Calu3 (cell line): ENCODE results near the gene SCG5. TPM values are rescaled to one million over a fixed set of nuclear protein-coding genes. Genes with fewer than 3 reads are reported as not detected.

Experiments used
- BruUV-seq: library from RNA; stranded (reverse); fragments of 400-500 nt; replicated peaks from 2 replicates; lab custom pipeline; 2021; lab: Mats Ljungman, UMichigan
- CTCF ChIA-PET: fragments of 300-600 bp; sonication (Branson Sonifier 250); formaldehyde crosslinking; loops from one replicate; lab custom pipeline; 2022; ENCODE audit warnings: antibody characterized with exemption; lab: Charles Lee
- DNase-seq: peaks from one replicate; pipeline ENCODE4 v3.0.0; 2022
- H3K27ac Mint-ChIP-seq: one replicate; pipeline ENCODE4 v1.8.0; 2022; ENCODE audit warnings: mixed read lengths; ENCODE audit not compliant: unreplicated experiment
- H3K27me3 Mint-ChIP-seq: one replicate; pipeline ENCODE4 v1.8.0; 2022; ENCODE audit warnings: mixed read lengths; ENCODE audit not compliant: unreplicated experiment
- H3K36me3 Mint-ChIP-seq: one replicate; pipeline ENCODE4 v1.8.0; 2022; ENCODE audit warnings: mild to moderate bottlenecking, moderate library complexity, mixed read lengths; ENCODE audit not compliant: insufficient read depth, unreplicated experiment
- H3K4me1 Mint-ChIP-seq: one replicate; pipeline ENCODE4 v1.8.0; 2022; ENCODE audit warnings: mild to moderate bottlenecking, low read depth, mixed read lengths; ENCODE audit not compliant: unreplicated experiment
- H3K4me3 Mint-ChIP-seq: one replicate; pipeline ENCODE4 v1.8.0; 2022; ENCODE audit warnings: mild to moderate bottlenecking, low read depth, moderate library complexity, mixed read lengths; ENCODE audit not compliant: unreplicated experiment
- H3K9me3 Mint-ChIP-seq: one replicate; pipeline ENCODE4 v1.8.0; 2022; ENCODE audit warnings: low read depth, mixed read lengths; ENCODE audit not compliant: unreplicated experiment
- CTCF ChIP-seq: fragments of 200-600 bp; IDR thresholded peaks from one replicate; pipeline ENCODE4 v1.8.0; 2022; ENCODE audit warnings: antibody characterized with exemption; ENCODE audit not compliant: unreplicated experiment
- intact Hi-C: fragments of 100-400 bp; cut with micrococcal nuclease; formaldehyde crosslinking; loops from one replicate; pipeline ENCODE4 v1.10.0; 2022; ENCODE audit not compliant: unreplicated experiment
- total RNA-seq: library from RNA; stranded (reverse); gene quantifications from 2 replicates; pipeline ENCODE4 v1.2.3, GENCODE V29; 2022

The SCG5 gene
- total RNA-seq, 1 experiment from 2014 or later: not detected

DNA sequence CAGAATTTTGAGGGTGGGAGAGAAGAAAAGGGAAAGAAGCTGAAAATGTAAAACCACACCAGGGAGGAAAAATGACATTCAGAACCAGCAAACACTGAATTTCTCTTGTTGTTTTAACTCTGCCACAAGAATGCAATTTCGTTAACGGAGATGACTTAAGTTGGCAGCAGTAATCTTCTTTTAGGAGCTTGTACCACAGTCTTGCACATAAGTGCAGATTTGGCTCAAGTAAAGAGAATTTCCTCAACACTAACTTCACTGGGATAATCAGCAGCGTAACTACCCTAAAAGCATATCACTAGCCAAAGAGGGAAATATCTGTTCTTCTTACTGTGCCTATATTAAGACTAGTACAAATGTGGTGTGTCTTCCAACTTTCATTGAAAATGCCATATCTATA lies 91.8 kb downstream of the SCG5 start:
- CTCF ChIA-PET: no interaction called here
- intact Hi-C loops: no loop called here
- H3K27me3 Mint-ChIP-seq: no peaks in the 10 kb centered on the region
- DNase-seq: no peak
- H3K4me1 Mint-ChIP-seq: peaks cover 15% of the 10 kb centered on the region
- H3K9me3 Mint-ChIP-seq: no peaks in the 10 kb centered on the region
- H3K36me3 Mint-ChIP-seq: no peaks in the 10 kb centered on the region
- TF ChIP-seq CTCF: no peak
- no peak overlapping the region for H3K4me3 Mint-ChIP-seq
- no peak overlapping the region for H3K27ac Mint-ChIP-seq
- no TSS peak for BruUV-seq

DNA sequence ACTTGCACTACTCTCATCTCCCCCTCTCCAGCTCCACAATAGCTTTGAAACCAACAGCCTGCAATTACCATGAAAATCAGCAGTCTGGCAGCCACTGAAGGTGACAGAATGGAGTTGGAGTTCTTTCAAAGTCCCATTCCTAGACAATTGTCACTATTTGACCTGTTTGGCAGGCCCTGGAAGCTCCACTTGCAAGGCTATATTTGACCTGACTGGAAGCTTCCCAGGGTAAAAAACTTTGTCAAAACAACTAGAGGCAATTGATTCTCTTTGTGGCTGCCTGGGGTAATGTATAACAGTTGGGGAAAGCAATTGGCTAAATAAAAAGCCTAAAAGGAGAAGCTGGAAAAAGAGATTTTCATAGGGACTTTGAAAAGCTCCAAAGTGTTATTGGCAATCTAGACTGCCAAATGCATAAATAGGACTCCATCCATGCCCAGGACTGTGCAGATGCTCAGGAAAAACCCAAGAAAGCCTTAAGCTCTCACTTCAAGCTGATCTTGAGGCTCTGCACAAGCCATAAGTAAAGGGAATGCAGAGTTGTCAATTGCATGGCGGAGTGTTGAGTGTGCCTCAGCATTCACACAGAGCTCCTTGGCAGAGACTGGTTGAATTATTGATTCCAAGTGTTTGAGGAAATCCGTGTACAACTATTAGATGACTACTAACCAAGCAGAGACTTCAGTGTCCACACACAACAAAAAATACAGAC lies 94.6 kb downstream of the SCG5 start:
- no peak overlapping the region for H3K4me3 Mint-ChIP-seq
- no peak for TF ChIP-seq CTCF
- peaks cover 2% of the 10 kb centered on the region for H3K4me1 Mint-ChIP-seq
- no TSS peak for BruUV-seq
- CTCF ChIA-PET: no interaction called here
- DNase-seq: no peak
- no peaks in the 10 kb centered on the region for H3K9me3 Mint-ChIP-seq
- no peaks in the 10 kb centered on the region for H3K27me3 Mint-ChIP-seq
- H3K27ac Mint-ChIP-seq: no peak overlapping the region
- intact Hi-C loops: no loop called here
- H3K36me3 Mint-ChIP-seq: no peaks in the 10 kb centered on the region

DNA sequence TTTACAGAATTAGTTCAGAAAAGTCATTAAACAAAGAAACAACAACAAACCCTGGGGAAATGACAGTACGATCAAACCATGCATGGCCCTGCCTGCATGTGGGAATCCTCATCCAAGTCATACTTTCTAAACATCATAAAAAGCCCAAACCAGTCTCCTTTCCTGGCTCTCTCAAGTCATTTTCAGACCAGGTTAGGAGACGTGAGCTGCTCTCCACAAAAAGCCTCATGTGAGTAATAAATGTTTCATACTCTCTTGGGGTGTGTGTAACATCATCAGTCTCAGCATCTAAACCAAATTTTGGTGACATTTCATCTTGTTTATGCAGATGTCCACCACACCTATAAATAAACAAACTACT lies 95.2 kb downstream of the SCG5 start:
- Mint-ChIP-seq H3K36me3 (no peaks in the 10 kb centered on the region), H3K27me3 (no peaks in the 10 kb centered on the region), H3K4me3 (no peak overlapping the region), H3K27ac (no peak overlapping the region), H3K4me1 (no peaks in the 10 kb centered on the region), H3K9me3 (no peaks in the 10 kb centered on the region)
- intact Hi-C loops: no loop called here
- DNase-seq: no peak
- BruUV-seq: no TSS peak
- CTCF ChIA-PET: no interaction called here
- no peak for TF ChIP-seq CTCF

DNA sequence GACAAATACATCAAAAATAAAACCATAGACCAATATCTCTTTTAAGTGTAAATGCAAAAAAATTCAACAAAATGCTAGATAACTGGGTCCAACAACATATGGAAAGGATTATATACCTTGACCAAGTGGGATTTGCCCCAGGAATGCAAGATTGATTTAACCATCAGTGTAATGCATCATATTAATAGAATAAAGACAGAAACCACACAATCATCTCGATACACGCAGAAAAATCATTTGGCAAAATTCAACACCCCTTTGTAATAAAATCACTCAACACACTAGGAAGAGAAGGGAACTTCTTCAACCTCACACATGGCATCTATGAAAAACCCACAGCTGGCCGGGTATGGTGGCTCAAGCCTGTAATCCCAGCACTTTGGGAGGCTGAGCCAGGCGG lies 95.8 kb downstream of the SCG5 start:
- Mint-ChIP-seq H3K27me3 (no peaks in the 10 kb centered on the region), H3K9me3 (no peaks in the 10 kb centered on the region), H3K4me3 (no peak overlapping the region), H3K4me1 (no peaks in the 10 kb centered on the region), H3K36me3 (no peaks in the 10 kb centered on the region), H3K27ac (no peak overlapping the region)
- intact Hi-C loops: no loop called here
- CTCF ChIA-PET: no interaction called here
- TF ChIP-seq CTCF: no peak
- no TSS peak for BruUV-seq
- DNase-seq: no peak
